IPS-18c (cell line): Measurements from ENCODE around the gene FAM162A.
"Not testable (repeated sequence)": the region's sequence is repeated elsewhere in the genome, so short reads cannot be mapped to it uniquely, and the experiment has no call there.

Experiments
- H3K4me3 ChIP-seq: 2 replicates; pipeline ENCODE4 v1.7.0; 2013; ENCODE audit warnings: low read depth, mild to moderate bottlenecking, low read length, moderate library complexity; ENCODE audit not compliant: insufficient read depth
- H3K9me3 ChIP-seq: one replicate; pipeline ENCODE4 v1.6.1; 2013; ENCODE audit warnings: mild to moderate bottlenecking, low read length, moderate library complexity; ENCODE audit not compliant: control insufficient read depth, insufficient read depth

Gene FAM162A

DNA sequence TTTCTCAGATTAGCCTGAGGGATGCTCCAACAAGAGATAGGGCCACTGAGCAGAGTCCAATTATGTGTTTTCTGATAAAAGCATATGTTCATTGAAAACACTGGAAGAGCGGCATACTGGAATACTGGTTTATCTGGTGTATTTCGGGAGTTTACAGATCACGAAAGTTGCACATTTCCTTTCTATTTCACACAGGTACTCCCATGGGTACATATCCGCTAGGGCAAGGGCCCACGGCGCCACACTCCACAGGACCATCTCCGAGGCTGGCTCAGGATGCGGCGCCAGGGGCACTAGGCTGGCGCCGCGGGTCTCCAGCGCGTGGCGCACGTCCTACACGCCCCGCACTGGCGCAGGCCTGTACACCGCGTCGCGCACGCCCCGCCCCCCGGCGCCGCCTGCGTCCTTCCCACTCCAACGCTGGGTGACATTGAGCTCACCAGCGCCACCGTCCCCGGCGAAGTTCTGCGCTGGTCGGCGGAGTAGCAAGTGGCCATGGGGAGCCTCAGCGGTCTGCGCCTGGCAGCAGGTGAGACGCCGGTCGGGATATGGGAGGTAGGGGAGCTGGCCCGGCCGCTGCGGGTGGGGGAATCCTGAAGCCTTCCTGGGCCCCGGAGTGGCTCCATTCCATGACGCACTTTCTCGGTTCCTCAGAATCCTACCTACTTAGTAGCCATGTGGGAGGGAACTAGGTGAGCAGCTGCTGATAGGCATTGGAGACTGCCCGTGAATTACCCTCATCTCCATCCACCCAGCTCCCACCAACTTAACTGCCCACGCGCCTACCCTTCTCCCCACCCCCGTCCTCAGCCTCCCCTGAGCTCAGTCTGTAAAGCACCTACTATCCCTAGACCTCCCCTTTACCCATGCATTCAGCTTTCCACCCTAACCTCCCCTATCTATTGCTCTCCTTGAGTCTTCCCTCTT lies at the start of gene FAM162A:
FAM162A (plus strand) TSS at position 412 of the 927 bp plus-strand sequence; CDS start at position 496, 84 bp downstream.
- H3K9me3 ChIP-seq = no peaks in the 10 kb centered on the region
- H3K4me3 ChIP-seq = peak within 1 kb of the TSS; percentile 86

DNA sequence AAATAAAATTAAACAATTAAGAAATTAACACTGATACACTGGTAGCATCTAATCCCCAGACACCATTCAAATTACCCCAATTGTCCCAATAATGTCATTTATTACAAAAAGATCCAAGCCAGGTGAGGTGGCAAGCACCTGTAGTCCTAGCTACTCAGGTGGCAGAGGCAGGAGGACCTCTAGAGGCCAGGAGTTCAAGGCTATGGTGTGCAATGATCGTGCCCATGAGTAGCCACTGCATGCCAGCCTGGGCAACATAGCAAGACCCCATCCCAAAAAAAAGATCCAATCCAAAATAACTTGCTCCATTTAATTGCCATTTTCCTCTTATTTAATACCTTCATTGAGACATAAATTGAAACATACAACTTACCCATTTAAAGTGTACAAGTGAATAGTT lies 41.2 kb upstream of the FAM162A start:
- no peak overlapping the region for H3K4me3 ChIP-seq

DNA sequence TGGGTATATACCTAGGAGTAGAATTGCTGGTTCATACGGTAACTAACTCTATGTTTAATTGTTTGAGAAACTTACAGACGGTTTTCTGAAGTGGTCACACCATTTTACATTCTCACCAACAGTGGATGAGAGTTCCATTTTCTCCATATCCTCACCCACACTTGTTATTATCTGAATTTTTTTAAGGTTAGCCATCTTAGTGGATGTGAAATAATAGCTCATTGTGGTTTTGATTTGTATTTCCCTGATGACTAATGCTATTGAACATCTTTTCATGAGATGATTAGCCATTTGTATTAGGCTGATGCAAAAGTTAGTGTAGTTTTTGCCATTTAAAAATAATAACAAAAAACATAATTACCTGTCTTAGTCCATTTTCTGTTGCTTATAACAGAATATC lies 40.3 kb upstream of the FAM162A start:
- Histone ChIP-seq H3K4me3 (no peak overlapping the region), H3K9me3 (peaks cover 3% of the 10 kb centered on the region)

More for the DNA sequence above, 41.2 kb upstream of the FAM162A start:
- peaks cover 3% of the 10 kb centered on the region for H3K9me3 ChIP-seq

GRCh38 chr3:122349171-122349570 lies 34.8 kb upstream of the FAM162A start:
- Histone ChIP-seq H3K4me3 (no peak overlapping the region), H3K9me3 (peaks cover 3% of the 10 kb centered on the region)

- peaks cover 3% of the 10 kb centered on the region for H3K9me3 ChIP-seq
- no peak overlapping the region for H3K4me3 ChIP-seq
These were observed 33.1 kb upstream of the FAM162A start for GRCh38 chr3:122350814-122351418.

DNA sequence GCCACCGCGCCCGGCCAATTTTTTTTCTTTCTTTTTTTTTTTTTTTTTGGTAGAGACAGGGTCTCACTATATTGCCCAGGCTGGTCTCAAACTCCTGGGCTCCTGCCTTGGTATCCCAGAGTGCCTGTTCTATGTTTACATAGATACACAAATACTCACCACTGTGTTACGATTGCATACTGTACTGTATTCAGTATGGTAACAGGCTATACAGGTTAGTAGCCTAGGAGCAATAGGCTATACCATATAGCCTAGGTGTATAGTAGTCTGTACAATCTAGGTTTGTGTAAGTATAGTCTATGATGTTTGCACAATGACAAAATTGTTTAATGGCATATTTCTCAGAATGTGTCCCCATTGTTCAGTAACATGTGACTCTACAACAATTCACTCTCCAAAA lies 32.4 kb upstream of the FAM162A start:
- peaks cover 3% of the 10 kb centered on the region for H3K9me3 ChIP-seq
- no peak overlapping the region for H3K4me3 ChIP-seq

DNA sequence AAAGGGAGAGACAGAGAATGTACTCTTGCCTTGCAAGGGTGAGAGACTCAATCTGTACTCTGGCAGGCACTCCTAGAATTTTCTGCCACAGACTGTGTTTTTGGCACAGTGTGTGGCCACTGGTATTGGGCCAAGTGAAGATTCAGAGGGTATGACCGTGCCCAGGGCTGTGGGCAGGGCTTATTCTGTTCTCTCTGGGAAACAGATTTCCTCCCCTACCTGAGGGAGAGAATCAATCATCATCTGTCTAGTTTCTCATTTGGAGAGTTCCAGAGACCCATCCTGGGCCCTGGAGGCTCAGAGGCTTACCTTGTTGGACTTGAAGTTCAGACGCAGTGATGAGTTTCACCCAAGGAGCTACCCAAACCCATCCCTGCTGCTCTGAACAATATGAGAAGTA lies 30.8 kb upstream of the FAM162A start:
- no peak overlapping the region for H3K4me3 ChIP-seq

DNA sequence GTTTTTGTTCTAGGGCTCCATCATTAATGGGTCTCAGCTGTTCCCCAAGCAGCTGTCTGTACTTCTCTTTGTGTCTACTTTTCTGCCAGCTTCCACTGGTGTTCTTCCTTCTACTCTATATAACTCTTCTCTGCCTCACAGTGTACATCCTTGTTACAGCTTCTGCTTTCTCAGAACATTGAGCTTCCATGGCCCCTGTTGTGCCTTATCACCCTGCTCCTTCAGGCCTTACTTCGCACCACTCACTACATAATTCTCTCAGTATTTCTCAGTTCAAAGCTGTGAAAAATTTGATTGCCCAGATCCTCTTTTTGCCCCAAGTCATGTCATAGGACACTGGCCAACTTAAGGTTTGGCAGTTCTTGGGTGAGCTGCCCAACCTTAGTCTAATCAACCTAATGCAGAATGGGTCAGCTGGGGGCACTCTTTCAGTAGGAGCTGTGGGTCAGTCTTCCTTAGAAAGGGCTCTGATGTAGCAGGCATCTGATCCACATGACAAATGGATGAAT lies 30.0 kb upstream of the FAM162A start:
- Histone ChIP-seq H3K9me3 (no peaks in the 10 kb centered on the region), H3K4me3 (no peak overlapping the region)

More for the DNA sequence above, 30.8 kb upstream of the FAM162A start:
- H3K9me3 ChIP-seq = no peaks in the 10 kb centered on the region

GRCh38 chr3:122355612-122356011 lies 28.4 kb upstream of the FAM162A start:
- Histone ChIP-seq H3K9me3 (no peaks in the 10 kb centered on the region), H3K4me3 (no peak overlapping the region)

GRCh38 chr3:122356402-122356801 lies 27.6 kb upstream of the FAM162A start:
- Histone ChIP-seq H3K4me3 (no peak overlapping the region), H3K9me3 (no peaks in the 10 kb centered on the region)

- no peak overlapping the region for H3K4me3 ChIP-seq
- H3K9me3 ChIP-seq = no peaks in the 10 kb centered on the region
These were observed 25.9 kb upstream of the FAM162A start for GRCh38 chr3:122357828-122358702.

DNA sequence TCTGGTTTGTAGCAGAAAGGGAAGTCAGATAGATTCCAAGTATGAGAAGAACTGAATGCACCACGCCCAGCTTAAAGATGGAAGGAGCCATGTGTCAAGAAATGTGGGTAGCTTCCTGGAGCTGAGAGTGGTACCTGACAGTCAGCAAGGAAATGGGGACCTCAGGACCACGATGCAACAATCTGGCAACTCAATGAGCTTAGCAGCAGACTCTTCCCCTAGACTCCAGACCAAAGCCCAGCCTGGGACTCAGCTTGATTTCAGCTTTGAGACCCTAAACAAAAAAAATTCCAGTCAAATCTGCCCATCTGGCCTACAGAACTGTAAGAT lies 25.3 kb upstream of the FAM162A start:
- no peak overlapping the region for H3K4me3 ChIP-seq
- no peaks in the 10 kb centered on the region for H3K9me3 ChIP-seq

GRCh38 chr3:122362026-122362425 lies 22.0 kb upstream of the FAM162A start:
- no peak overlapping the region for H3K4me3 ChIP-seq
- H3K9me3 ChIP-seq = no peaks in the 10 kb centered on the region

DNA sequence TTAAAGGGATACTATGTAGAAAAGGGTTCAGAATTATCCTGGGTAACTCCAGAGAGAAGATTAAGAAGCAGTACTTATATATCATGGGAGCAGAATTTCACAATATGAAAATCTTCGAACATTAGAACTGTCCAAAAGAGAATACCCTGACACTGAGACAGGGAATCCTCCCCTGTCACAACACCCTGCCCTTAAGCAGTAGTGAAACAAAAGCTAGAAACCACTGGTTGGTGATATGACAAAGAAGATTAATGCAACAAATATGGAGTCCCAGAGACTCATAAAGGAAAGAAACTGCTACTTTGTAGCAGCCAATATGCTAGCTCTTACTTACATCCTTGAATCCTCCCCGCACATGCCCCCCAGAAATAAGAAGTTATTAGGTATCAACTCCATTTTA lies 19.5 kb upstream of the FAM162A start:
- H3K9me3 ChIP-seq = no peaks in the 10 kb centered on the region
- no peak overlapping the region for H3K4me3 ChIP-seq

DNA sequence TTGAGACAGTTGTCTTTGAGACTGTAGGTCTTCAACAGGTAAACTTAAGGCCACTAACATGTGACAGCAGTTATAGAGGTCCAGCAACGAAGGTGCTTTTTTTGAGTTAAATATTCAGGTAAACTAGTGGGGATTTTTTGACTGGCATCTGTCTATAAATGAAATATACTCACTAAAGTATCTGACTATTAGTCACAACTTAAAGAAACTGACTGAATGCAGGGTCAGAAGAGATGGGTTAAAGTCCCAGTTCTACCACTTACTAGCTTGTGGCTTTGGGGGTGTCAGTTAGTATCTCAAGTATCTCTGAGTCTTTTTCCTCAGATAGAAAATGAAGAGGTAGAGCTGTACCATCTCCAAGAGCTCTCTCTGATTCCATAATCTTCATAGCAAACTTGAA lies 18.9 kb upstream of the FAM162A start:
- H3K4me3 ChIP-seq = no peak overlapping the region
- H3K9me3 ChIP-seq = no peaks in the 10 kb centered on the region

DNA sequence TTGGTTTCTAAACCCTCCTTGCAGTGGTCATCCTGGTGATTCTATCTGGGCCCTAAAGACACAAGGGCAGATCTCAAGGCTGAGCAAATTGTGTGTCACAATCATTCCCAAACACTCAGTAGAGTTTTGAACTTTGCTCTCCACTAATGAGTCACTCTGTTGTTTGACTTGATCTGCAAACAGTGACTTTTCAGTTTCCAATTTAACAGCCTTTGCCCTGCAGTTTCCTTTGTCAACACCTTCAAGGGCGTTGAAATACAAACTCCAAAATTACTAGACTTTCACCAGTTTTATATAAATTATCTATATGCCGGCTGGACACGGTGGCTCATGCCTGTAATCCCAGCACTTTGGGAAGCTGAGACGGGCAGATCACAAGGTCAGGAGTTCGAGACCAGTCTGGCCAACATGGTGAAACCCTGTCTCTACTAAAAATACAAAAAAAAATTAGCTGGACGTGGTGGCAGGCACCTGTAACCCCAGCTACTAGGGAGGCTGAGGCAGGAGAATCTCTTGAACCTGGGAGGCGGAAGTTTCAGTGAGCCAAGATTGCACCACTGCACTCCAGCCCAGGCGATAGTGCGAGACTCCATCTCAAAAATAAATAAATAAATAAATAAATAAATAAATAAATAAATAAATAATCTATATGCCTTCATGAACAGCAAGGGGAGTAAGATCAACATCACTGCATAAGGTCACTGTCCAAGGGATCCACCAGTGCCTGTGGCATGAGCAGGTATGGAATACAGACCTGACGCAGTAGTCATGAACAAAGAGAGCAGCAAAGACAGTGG lies 18.2 kb upstream of the FAM162A start:
- H3K4me3 ChIP-seq, H3K9me3 ChIP-seq: not testable (repeated sequence)

DNA sequence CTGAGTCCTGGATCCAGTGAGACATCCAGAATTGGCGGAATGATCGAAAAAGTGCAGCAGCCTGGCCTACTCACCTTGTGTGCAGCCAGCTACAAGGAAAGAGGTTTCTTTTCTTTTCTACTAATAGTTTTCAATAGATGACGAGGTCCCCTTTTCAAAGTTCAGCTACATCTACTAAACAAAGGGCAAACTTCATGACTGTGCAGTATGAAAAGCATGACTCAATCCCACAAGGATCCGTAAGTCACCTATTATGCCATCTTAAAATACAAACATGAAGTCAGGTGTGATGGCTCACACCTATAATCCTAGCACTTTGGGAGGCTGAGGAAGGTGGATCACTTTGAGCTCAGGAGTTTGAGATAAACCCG lies 17.6 kb upstream of the FAM162A start:
- H3K9me3 ChIP-seq = no peaks in the 10 kb centered on the region
- H3K4me3 ChIP-seq = no peak overlapping the region
